SK-N-SH (cell line): ENCODE measurements around the gene FHOD3. TPM values are rescaled to one million over a fixed set of nuclear protein-coding genes. Genes with fewer than 3 reads are reported as not detected.

ENCODE experiments used
- CTCF ChIA-PET: fragments of 300-600, 350-600 bp; formaldehyde crosslinking; extraction: SDS; loops from one replicate; lab custom pipeline; 2021; lab: Yijun Ruan, JAX
- POLR2A ChIA-PET: fragments of 350-600 bp; sonication (Branson Sonifier 250); formaldehyde crosslinking; extraction: SDS; loops from one replicate; lab custom pipeline; 2020; ENCODE audit warnings: antibody characterized with exemption, inconsistent platforms; lab: Yijun Ruan, JAX
- DNase-seq: peaks from one replicate; pipeline ENCODE4 v3.0.0; 2012
- H2AFZ ChIP-seq: fragments of 200-600 bp; sonication (generic); 2 replicates; pipeline ENCODE4 v1.8.1; 2016; ENCODE audit warnings: antibody characterized with exemption, mild to moderate bottlenecking, low read depth
- H3F3A ChIP-seq: fragments of 200-600 bp; sonication (generic); replicated peaks from 2 replicates; pipeline ENCODE3; 2016; ENCODE audit warnings: antibody characterized with exemption, mild to moderate bottlenecking; ENCODE audit not compliant: insufficient read depth
- H3K27ac ChIP-seq, 2 experiments: fragments of 200-500 bp in 1 of 2; fragments of 200-600 bp in 1 of 2; sonication (Bioruptor generic) in 1 of 2; sonication (generic), shearing (Covaris generic) in 1 of 2; 2 replicates each; pipeline versions ENCODE4 v1.5.1 to v1.6.1; 2014 to 2016; ENCODE audit warnings: low read depth in 2 of 2, inconsistent platforms in 1 of 2, low read length in 1 of 2, mild to moderate bottlenecking in 1 of 2, mixed read lengths in 1 of 2
- H3K27me3 ChIP-seq: fragments of 200-600 bp; sonication (generic), shearing (Covaris generic); 2 replicates; pipeline ENCODE4 v1.6.1; 2016; ENCODE audit warnings: mixed run types; ENCODE audit not compliant: insufficient read depth
- H3K36me3 ChIP-seq, 2 experiments: fragments of 200-500 bp in 1 of 2; fragments of 200-600 bp in 1 of 2; sonication (Bioruptor generic) in 1 of 2; sonication (generic) in 1 of 2; replicated peaks in 1 of 2; 2 replicates each; pipeline versions ENCODE3 to v1.5.1; 2014 to 2016; ENCODE audit warnings: low read length in 1 of 2, mild to moderate bottlenecking in 1 of 2; ENCODE audit not compliant: insufficient read depth in 2 of 2, control insufficient read depth in 1 of 2
- H3K4me1 ChIP-seq, 2 experiments: fragments of 200-500 bp in 1 of 2; fragments of 200-600 bp in 1 of 2; sonication (Bioruptor generic) in 1 of 2; sonication (generic), shearing (Covaris generic) in 1 of 2; 2 replicates each; pipeline versions ENCODE4 v1.5.1 to v1.6.1; 2014 to 2016; ENCODE audit warnings: low read depth in 1 of 2, low read length in 1 of 2, mixed run types in 1 of 2; ENCODE audit not compliant: insufficient read depth in 2 of 2, control insufficient read depth in 1 of 2
- H3K4me2 ChIP-seq: fragments of 200-600 bp; sonication (generic), shearing (Covaris generic); 2 replicates; pipeline ENCODE4 v1.6.1; 2017; ENCODE audit warnings: mixed run types
- H3K4me3 ChIP-seq, 2 experiments: fragments of 200-500 bp in 1 of 2; fragments of 200-600 bp in 1 of 2; sonication (Bioruptor generic) in 1 of 2; sonication (generic), shearing (Covaris generic) in 1 of 2; 2 replicates each; pipeline versions ENCODE4 v1.5.1 to v1.8.1; 2014 to 2016; ENCODE audit warnings: low read depth in 2 of 2, inconsistent platforms in 1 of 2, low read length in 1 of 2, mild to moderate bottlenecking in 1 of 2, mixed read lengths in 1 of 2, moderate library complexity in 1 of 2
- H3K79me2 ChIP-seq: fragments of 200-600 bp; sonication (generic); 2 replicates; pipeline ENCODE4 v1.8.1; 2017; ENCODE audit warnings: mild to moderate bottlenecking; ENCODE audit not compliant: insufficient read depth
- H3K9ac ChIP-seq: fragments of 200-600 bp; sonication (generic); 2 replicates; pipeline ENCODE4 v1.6.1; 2017; ENCODE audit warnings: mixed run types
- H3K9me2 ChIP-seq: fragments of 200-600 bp; sonication (generic); 2 replicates; pipeline ENCODE4 v1.6.1; 2017; ENCODE audit warnings: mixed run types
- H3K9me3 ChIP-seq: fragments of 200-600 bp; sonication (generic); 2 replicates; pipeline ENCODE4 v1.6.1; 2017; ENCODE audit warnings: mixed run types, mild to moderate bottlenecking, moderate library complexity
- H4K20me1 ChIP-seq: fragments of 200-600 bp; sonication (generic); 2 replicates; pipeline ENCODE4 v1.6.1; 2017; ENCODE audit warnings: mild to moderate bottlenecking, mixed run types; ENCODE audit not compliant: insufficient read depth
- CHD2 ChIP-seq: fragments of 150-350 bp; IDR thresholded peaks from 2 replicates; pipeline ENCODE4 v1.6.1; 2018; ENCODE audit warnings: low read length; ENCODE audit not compliant: partially characterized antibody
- EP300 ChIP-seq, 2 experiments: IDR thresholded peaks; 2 replicates each; pipeline versions ENCODE4 v1.4.0 to v1.6.1; 2012; ENCODE audit warnings: borderline replicate concordance in 1 of 2, low read depth in 1 of 2, low read length in 1 of 2
- FOSL2 ChIP-seq: IDR thresholded peaks from 2 replicates; pipeline ENCODE4 v1.4.0; 2012; ENCODE audit warnings: low read depth, mild to moderate bottlenecking, moderate library complexity, borderline replicate concordance
- FOXJ3 ChIP-seq: sonication (generic); formaldehyde crosslinking; IDR thresholded peaks from 2 replicates; pipeline ENCODE4 v1.5.1; 2020; ENCODE audit warnings: mild to moderate bottlenecking, missing genetic modification reagents
- FOXM1 ChIP-seq: IDR thresholded peaks from 2 replicates; pipeline ENCODE4 v1.4.0; 2012; ENCODE audit warnings: low read depth, mild to moderate bottlenecking
- GABPA ChIP-seq: IDR thresholded peaks from 2 replicates; pipeline ENCODE4 v1.4.0; 2012; ENCODE audit warnings: low read depth, mild to moderate bottlenecking
- GATA2 ChIP-seq: sonication (generic); formaldehyde crosslinking; IDR thresholded peaks from 2 replicates; pipeline ENCODE4 v1.5.0; 2020; ENCODE audit warnings: mild to moderate bottlenecking, missing genetic modification reagents
- JUND ChIP-seq: IDR thresholded peaks from 2 replicates; pipeline ENCODE4 v1.4.0; 2012
- NRF1 ChIP-seq: IDR thresholded peaks from 2 replicates; pipeline ENCODE4 v1.6.1; 2012; ENCODE audit warnings: low read depth, mild to moderate bottlenecking, low read length
- RCOR1 ChIP-seq: fragments of 150-350 bp; IDR thresholded peaks from 2 replicates; pipeline ENCODE4 v1.6.1; 2017; ENCODE audit warnings: antibody characterized with exemption, low read length
- RXRA ChIP-seq: IDR thresholded peaks from 2 replicates; pipeline ENCODE4 v1.4.0; 2012; ENCODE audit warnings: low read depth, mild to moderate bottlenecking, borderline replicate concordance
- SIN3A ChIP-seq: IDR thresholded peaks from 2 replicates; pipeline ENCODE4 v1.6.1; 2012; ENCODE audit warnings: low read depth, mild to moderate bottlenecking, low read length, moderate library complexity, borderline replicate concordance
- WGBS: methylation state at CpG from one replicate; pipeline ENCODE4 v1.1.6; 2017; ENCODE audit warnings: low lambda C conversion rate; 5-methylcytosine and 5-hydroxymethylcytosine counted together
- polyA plus RNA-seq, 3 experiments: library from polyadenylated mRNA; depleted of rRNA; stranded (reverse); fragments of >200 nt; gene quantifications; 2 replicates each; pipeline ENCODE4 v1.2.3, GENCODE V29; 2012
- TF ChIP-seq, protein P1 (sequence below): fragments of 150-350 bp; IDR thresholded peaks from 2 replicates; pipeline ENCODE4 v1.6.1; 2017; ENCODE audit warnings: antibody characterized with exemption, low read length, low read depth, borderline replicate concordance
- TF ChIP-seq, protein P2 (sequence below): IDR thresholded peaks from 2 replicates; pipeline ENCODE4 v1.4.0; 2012; ENCODE audit warnings: low read depth
- TF ChIP-seq, protein P3 (sequence below): IDR thresholded peaks from 2 replicates; pipeline ENCODE4 v1.6.1; 2012; ENCODE audit warnings: mild to moderate bottlenecking, low read depth, low read length, moderate library complexity
- TF ChIP-seq, protein P4 (sequence below): IDR thresholded peaks from 2 replicates; pipeline ENCODE4; 2012
- TF ChIP-seq, protein P5 (sequence below): IDR thresholded peaks from 2 replicates; pipeline ENCODE4 v1.4.0; 2012; ENCODE audit warnings: low read depth, borderline replicate concordance

The FHOD3 gene
- polyA plus RNA-seq, 1 of the 3 experiments (the other 2 are of a cell fraction) = 10.9 TPM

DNA sequence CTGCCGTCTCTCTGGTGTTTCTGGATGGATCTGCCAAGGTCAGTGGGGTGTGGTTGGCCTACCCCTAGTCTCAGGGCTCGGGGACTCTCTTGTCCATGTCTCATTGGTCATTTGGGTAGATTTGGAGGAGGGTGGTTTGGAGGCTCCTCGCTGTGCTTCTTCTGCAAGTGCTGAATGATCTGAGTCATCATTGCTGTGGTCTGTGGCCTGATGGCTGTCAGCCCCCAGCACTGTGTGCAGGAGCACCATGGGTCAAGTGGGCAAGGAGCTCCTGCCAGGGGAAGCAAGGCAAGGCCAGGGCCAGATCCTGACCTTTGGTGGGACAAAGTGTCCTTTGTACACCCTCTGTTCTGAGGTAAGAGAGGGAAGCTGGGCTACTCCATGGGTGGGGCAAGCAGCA is 221.8 kb downstream of the FHOD3 start:
- CTCF ChIA-PET = interaction anchor here (1.3 kb wide), 1 partner anchor 10 kb away, joined by 3 read pairs; no protein-coding TSS in a partner anchor
- POLR2A ChIA-PET = interaction anchor here (1.7 kb wide), 1 partner anchor 9 kb away, joined by 3 read pairs; no protein-coding TSS in a partner anchor

DNA sequence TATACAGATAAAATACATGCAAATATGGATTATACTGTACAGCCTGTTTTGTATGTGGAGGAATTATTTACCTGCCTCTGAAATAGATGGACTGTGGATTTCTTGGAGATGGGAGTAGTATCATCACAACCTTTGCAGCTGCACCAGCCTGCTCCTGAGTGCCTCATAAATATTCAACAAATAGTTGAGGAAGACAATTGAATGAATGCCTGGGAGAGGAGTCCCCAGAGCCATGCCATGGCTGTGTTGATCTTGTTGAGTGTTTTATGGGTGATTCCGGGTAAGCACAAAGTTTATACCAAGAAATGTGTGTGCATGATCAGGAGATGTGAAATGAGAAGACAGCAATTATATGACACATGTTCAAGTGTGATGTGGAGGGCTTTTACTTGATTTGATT is 225.0 kb downstream of the FHOD3 start:
- H3K79me2 ChIP-seq = no peaks in the 10 kb centered on the region
- H3K4me3 ChIP-seq = no peak overlapping the region
- no peaks in the 10 kb centered on the region for H3K9me3 ChIP-seq
- H3K27ac ChIP-seq = no peak overlapping the region
- no peaks in the 10 kb centered on the region for H3K9me2 ChIP-seq
- no peak overlapping the region for H3K9ac ChIP-seq
- no peak for DNase-seq
- no peaks in the 10 kb centered on the region for H3K27me3 ChIP-seq
- H3F3A ChIP-seq = no peaks in the 10 kb centered on the region
- CTCF ChIA-PET = no interaction called here
- H2AFZ ChIP-seq = no peak overlapping the region
- POLR2A ChIA-PET = interaction anchor here (0.6 kb wide), 1 partner anchor 41 kb away, joined by 3 read pairs; no protein-coding TSS in a partner anchor
- H3K4me1 ChIP-seq = peaks cover 0 to 7% of the 10 kb centered on the region in 2 experiments; a peak in 1 of 4 replicates
- H3K4me2 ChIP-seq = no peak overlapping the region
- no peaks in the 10 kb centered on the region for H3K36me3 ChIP-seq
- no peaks in the 10 kb centered on the region for H4K20me1 ChIP-seq
- WGBS = 83% methylated on average over 1 of the region's 1 CpG
- TF ChIP-seq, protein P1, sequence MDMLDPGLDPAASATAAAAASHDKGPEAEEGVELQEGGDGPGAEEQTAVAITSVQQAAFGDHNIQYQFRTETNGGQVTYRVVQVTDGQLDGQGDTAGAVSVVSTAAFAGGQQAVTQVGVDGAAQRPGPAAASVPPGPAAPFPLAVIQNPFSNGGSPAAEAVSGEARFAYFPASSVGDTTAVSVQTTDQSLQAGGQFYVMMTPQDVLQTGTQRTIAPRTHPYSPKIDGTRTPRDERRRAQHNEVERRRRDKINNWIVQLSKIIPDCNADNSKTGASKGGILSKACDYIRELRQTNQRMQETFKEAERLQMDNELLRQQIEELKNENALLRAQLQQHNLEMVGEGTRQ = no peak
- TF ChIP-seq FOXM1 = no peak
- TF ChIP-seq GABPA = no peak
- TF ChIP-seq, protein P2, sequence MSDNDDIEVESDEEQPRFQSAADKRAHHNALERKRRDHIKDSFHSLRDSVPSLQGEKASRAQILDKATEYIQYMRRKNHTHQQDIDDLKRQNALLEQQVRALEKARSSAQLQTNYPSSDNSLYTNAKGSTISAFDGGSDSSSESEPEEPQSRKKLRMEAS = no peak
- TF ChIP-seq RCOR1 = no peak
- no peak for TF ChIP-seq EP300 (IDR thresholded peaks at IDR 0.05; ENCODE audit: borderline replicate concordance in 1 of 2, low read depth in 1 of 2, low read length in 1 of 2)
- TF ChIP-seq, protein P3, sequence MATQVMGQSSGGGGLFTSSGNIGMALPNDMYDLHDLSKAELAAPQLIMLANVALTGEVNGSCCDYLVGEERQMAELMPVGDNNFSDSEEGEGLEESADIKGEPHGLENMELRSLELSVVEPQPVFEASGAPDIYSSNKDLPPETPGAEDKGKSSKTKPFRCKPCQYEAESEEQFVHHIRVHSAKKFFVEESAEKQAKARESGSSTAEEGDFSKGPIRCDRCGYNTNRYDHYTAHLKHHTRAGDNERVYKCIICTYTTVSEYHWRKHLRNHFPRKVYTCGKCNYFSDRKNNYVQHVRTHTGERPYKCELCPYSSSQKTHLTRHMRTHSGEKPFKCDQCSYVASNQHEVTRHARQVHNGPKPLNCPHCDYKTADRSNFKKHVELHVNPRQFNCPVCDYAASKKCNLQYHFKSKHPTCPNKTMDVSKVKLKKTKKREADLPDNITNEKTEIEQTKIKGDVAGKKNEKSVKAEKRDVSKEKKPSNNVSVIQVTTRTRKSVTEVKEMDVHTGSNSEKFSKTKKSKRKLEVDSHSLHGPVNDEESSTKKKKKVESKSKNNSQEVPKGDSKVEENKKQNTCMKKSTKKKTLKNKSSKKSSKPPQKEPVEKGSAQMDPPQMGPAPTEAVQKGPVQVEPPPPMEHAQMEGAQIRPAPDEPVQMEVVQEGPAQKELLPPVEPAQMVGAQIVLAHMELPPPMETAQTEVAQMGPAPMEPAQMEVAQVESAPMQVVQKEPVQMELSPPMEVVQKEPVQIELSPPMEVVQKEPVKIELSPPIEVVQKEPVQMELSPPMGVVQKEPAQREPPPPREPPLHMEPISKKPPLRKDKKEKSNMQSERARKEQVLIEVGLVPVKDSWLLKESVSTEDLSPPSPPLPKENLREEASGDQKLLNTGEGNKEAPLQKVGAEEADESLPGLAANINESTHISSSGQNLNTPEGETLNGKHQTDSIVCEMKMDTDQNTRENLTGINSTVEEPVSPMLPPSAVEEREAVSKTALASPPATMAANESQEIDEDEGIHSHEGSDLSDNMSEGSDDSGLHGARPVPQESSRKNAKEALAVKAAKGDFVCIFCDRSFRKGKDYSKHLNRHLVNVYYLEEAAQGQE = no peak
- no peak for TF ChIP-seq NRF1
- no peak for TF ChIP-seq FOSL2
- no peak for TF ChIP-seq CHD2
- no peak for TF ChIP-seq RXRA
- no peak for TF ChIP-seq GATA2 (CRISPR knock-in tag)
- TF ChIP-seq, protein P4, sequence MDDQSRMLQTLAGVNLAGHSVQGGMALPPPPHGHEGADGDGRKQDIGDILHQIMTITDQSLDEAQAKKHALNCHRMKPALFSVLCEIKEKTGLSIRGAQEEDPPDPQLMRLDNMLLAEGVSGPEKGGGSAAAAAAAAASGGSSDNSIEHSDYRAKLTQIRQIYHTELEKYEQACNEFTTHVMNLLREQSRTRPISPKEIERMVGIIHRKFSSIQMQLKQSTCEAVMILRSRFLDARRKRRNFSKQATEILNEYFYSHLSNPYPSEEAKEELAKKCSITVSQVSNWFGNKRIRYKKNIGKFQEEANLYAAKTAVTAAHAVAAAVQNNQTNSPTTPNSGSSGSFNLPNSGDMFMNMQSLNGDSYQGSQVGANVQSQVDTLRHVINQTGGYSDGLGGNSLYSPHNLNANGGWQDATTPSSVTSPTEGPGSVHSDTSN = no peak
- TF ChIP-seq, protein P5, sequence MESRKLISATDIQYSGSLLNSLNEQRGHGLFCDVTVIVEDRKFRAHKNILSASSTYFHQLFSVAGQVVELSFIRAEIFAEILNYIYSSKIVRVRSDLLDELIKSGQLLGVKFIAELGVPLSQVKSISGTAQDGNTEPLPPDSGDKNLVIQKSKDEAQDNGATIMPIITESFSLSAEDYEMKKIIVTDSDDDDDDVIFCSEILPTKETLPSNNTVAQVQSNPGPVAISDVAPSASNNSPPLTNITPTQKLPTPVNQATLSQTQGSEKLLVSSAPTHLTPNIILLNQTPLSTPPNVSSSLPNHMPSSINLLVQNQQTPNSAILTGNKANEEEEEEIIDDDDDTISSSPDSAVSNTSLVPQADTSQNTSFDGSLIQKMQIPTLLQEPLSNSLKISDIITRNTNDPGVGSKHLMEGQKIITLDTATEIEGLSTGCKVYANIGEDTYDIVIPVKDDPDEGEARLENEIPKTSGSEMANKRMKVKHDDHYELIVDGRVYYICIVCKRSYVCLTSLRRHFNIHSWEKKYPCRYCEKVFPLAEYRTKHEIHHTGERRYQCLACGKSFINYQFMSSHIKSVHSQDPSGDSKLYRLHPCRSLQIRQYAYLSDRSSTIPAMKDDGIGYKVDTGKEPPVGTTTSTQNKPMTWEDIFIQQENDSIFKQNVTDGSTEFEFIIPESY = no peak

More for the DNA sequence above, 221.8 kb downstream of the FHOD3 start:
- peaks cover 0 to 11% of the 10 kb centered on the region in 2 experiments; a peak in 1 of 4 replicates for H3K4me1 ChIP-seq
- no peaks in the 10 kb centered on the region for H3K27me3 ChIP-seq
- no peaks in the 10 kb centered on the region for H3K9me2 ChIP-seq
- no peak overlapping the region for H3K4me2 ChIP-seq
- no peak overlapping the region for H3K4me3 ChIP-seq
- H2AFZ ChIP-seq = no peak overlapping the region
- peaks cover 0 to 3% of the 10 kb centered on the region in 2 experiments for H3K36me3 ChIP-seq
- H3K79me2 ChIP-seq = no peaks in the 10 kb centered on the region
- WGBS = 62% methylated on average over 2 of the region's 3 CpGs
- no peak overlapping the region for H3K9ac ChIP-seq
- H3K27ac ChIP-seq = no peak overlapping the region
- no peak for TF ChIP-seq JUND
- no peak for TF ChIP-seq FOXJ3 (CRISPR knock-in tag)
- no peak for TF ChIP-seq SIN3A
- TF ChIP-seq, protein P5 = no peak
- TF ChIP-seq, all 33 proteins: peak for 0
- DNase-seq = no peak
- Histone ChIP-seq H4K20me1 (no peaks in the 10 kb centered on the region), H3F3A (no peaks in the 10 kb centered on the region), H3K9me3 (no peaks in the 10 kb centered on the region)
